SJSA1 (cell line): ENCODE results near the gene SPRN. TPM values are rescaled to one million over a fixed set of nuclear protein-coding genes. Genes with fewer than 3 reads are reported as not detected.
"Not testable (repeated sequence)": the region's sequence is repeated elsewhere in the genome, so short reads cannot be mapped to it uniquely, and the experiment has no call there.

Experiments used
- DNase-seq, 2 experiments: peaks; one replicate each; pipeline ENCODE4 v3.0.0-alpha.2; 2015 to 2020; ENCODE audit warnings: low spot score in 2 of 2, low read depth in 1 of 2
- H3K27ac ChIP-seq: fragments of 250-450 bp; sonication (Bioruptor Pico); 2 replicates; pipeline ENCODE4 v1.5.1; 2020; ENCODE audit warnings: mild to moderate bottlenecking, moderate library complexity
- H3K27me3 ChIP-seq: fragments of 250-450 bp; sonication (Bioruptor Pico); replicated peaks from 2 replicates; pipeline ENCODE4 v1.5.1; 2020; ENCODE audit warnings: mild to moderate bottlenecking, moderate library complexity
- H3K36me3 ChIP-seq: fragments of 250-450 bp; sonication (Bioruptor Pico); 2 replicates; pipeline ENCODE4 v1.5.1; 2020; ENCODE audit warnings: mild to moderate bottlenecking
- H3K4me1 ChIP-seq: fragments of 250-450 bp; sonication (Bioruptor Pico); replicated peaks from 2 replicates; pipeline ENCODE4 v1.6.1; 2021; ENCODE audit warnings: mild to moderate bottlenecking
- H3K4me3 ChIP-seq: fragments of 250-450 bp; sonication (Bioruptor Pico); 2 replicates; pipeline ENCODE4 v1.5.1; 2020; ENCODE audit warnings: mild to moderate bottlenecking
- H3K9me3 ChIP-seq: fragments of 250-450 bp; sonication (Bioruptor Pico); replicated peaks from 2 replicates; pipeline ENCODE4 v1.5.1; 2020; ENCODE audit warnings: mild to moderate bottlenecking
- total RNA-seq: library from RNA; depleted of rRNA; stranded (reverse); fragments of >200 nt; shearing (Covaris generic); gene quantifications from 2 replicates; pipeline ENCODE4 v1.2.3, GENCODE V29; 2014

Gene SPRN
- total RNA-seq, 1 experiment from 2014 or later = not detected

DNA sequence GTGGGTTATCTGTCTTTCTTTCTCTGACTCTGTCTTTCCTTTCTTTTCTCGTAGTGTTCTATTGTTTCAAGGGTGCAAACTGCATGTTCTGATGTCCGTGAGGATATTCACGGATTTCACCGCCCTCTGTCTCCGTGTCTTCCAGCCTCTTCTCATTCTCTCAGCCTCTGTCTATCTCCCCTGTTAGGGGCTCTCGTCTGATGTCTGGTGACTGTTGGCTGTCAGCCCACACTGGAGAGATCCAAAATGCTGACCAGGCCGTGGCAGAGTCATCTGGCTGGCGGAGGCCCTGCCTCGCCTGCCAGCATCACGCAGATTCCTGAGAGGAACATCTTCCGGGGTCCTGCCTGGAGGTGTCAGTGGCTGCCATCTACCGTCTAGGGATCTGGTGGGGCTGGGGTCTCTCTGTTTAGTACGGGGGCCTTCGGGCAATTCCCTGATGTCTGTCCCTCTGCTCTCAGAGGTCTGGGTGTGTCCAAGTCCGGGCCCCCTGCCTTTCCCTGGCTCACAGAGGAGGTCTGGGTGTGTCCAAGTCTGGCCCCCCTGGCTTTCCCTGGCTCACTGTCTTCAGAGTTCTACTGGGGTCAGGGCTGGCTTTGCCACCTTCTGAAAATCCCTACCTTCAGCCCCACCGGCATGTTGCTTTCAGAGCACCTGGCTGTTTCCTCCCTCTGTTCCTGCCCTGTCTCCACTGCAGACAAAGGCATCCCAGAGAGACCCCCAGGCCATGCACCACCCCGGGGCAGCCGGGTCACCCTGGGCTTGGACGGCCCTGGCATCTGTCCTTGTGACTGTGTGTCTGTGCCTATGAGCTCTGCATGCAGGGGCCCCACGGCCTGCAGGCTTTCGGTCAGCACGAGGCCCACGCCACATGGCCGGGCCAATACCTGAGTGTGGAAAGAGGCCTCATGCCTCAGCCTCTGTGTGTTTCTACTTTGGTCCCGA, 15.4 kb upstream of the SPRN start:
- H3K27ac ChIP-seq = no peak overlapping the region
- no peak overlapping the region for H3K4me3 ChIP-seq
- H3K9me3 ChIP-seq = peaks cover 7% of the 10 kb centered on the region
- no peaks in the 10 kb centered on the region for H3K4me1 ChIP-seq
- H3K36me3 ChIP-seq = no peaks in the 10 kb centered on the region
- H3K27me3 ChIP-seq = no peaks in the 10 kb centered on the region
- DNase-seq = peak in 1 of 2 experiments; percentile 30

DNA sequence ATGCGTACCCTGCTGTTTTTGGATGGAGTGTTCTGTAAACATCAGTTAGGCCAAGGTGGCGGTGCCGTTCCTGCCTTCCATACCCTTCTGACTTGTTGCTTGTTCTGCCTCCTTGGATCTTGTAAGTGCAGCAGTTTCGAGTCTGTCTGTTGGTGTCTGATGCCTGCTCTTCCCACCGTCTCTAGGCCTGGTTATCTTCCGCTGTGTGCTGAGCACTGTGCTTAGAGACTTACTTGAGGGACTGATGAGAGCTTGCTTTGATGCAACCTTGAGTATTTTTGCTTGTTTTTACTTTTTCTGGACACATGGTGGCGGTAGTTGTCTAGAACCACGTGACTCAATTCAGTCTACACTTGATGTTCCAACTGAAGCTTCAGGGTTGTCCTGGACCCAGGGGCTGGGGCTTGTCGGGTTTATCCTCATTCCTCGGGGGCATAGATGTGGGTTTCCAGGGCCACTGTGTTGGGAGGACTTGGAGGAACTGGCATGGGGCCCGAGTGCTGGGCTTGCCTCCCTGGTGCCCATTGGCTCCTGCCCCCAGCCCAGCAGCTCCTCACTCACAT, 14.4 kb upstream of the SPRN start:
- no peak for DNase-seq
- Histone ChIP-seq H3K9me3 (peaks cover 4% of the 10 kb centered on the region; the same call in 1 of the 2 replicates), H3K4me1 (no peaks in the 10 kb centered on the region), H3K36me3 (no peaks in the 10 kb centered on the region), H3K4me3 (no peak overlapping the region), H3K27me3 (no peaks in the 10 kb centered on the region), H3K27ac (no peak overlapping the region)

GRCh38 chr10:133432789-133433188, 8.4 kb upstream of the SPRN start:
- DNase-seq, H3K36me3 ChIP-seq, H3K27me3 ChIP-seq, H3K4me1 ChIP-seq, H3K27ac ChIP-seq, H3K4me3 ChIP-seq, H3K9me3 ChIP-seq: not testable (repeated sequence)

DNA sequence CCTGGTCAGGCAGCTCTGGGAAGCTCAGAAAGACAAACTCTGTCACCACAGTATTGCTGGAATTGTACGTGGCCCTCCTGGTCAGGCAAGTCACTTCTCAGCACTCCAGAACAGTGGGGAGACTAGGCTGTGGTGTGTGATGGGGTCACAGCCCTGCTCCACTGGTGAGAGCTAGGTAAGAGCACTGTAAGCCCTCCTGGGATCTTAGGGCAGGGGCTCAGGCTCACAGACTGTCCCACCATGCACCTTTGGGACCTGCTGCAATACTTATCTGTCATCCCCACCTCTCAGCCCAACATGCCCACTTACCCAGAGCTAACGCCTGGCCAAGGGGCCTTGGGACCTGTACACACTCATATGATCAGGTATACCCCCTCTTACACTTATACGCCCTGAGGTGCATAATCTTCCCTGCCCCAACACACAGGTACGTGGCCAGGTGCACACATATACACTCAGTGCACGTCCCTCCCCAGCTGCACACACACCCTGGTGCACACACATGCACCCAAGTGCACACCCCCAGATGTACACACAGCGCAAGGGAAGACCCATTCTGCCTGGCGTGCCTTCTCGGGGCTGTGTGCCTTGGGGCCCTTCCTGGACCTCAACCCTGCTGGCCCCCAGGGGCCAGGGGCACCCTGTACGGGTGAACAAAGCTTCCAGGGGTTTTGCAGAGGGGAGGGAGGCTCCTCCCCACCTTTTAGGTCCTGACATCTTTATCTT, 7.6 kb upstream of the SPRN start:
- not testable (repeated sequence) for H3K4me1 ChIP-seq, H3K36me3 ChIP-seq, H3K27ac ChIP-seq, H3K27me3 ChIP-seq, H3K9me3 ChIP-seq, DNase-seq, H3K4me3 ChIP-seq

DNA sequence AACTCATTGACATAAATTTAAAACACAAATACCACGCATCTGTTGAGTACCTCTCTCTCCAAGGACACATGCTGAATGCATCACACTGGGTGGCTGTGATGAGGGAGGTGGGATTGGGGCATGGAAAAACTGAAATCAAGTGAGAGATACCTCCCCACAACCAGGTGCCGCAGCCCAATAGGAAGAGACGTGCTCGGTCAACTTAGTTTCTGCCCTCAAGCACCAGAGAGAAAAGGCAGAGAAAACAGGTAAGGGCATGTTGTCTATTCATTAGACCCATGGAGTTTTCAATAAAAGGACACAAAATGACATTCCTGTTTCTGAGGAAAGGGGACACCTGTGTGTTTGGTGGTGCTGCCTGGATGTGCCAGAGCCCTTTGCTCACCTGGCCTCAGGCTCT, 5.1 kb upstream of the SPRN start:
- not testable (repeated sequence) for H3K9me3 ChIP-seq, H3K4me3 ChIP-seq, H3K36me3 ChIP-seq, DNase-seq, H3K27me3 ChIP-seq, H3K27ac ChIP-seq, H3K4me1 ChIP-seq

- H3K36me3 ChIP-seq = peaks cover 12% of the 10 kb centered on the region
- not testable (repeated sequence) for H3K27ac ChIP-seq, DNase-seq, H3K9me3 ChIP-seq, H3K27me3 ChIP-seq, H3K4me1 ChIP-seq, H3K4me3 ChIP-seq
Observed at GRCh38 chr10:133424102-133424501, 323 bp downstream of the SPRN start.

DNA sequence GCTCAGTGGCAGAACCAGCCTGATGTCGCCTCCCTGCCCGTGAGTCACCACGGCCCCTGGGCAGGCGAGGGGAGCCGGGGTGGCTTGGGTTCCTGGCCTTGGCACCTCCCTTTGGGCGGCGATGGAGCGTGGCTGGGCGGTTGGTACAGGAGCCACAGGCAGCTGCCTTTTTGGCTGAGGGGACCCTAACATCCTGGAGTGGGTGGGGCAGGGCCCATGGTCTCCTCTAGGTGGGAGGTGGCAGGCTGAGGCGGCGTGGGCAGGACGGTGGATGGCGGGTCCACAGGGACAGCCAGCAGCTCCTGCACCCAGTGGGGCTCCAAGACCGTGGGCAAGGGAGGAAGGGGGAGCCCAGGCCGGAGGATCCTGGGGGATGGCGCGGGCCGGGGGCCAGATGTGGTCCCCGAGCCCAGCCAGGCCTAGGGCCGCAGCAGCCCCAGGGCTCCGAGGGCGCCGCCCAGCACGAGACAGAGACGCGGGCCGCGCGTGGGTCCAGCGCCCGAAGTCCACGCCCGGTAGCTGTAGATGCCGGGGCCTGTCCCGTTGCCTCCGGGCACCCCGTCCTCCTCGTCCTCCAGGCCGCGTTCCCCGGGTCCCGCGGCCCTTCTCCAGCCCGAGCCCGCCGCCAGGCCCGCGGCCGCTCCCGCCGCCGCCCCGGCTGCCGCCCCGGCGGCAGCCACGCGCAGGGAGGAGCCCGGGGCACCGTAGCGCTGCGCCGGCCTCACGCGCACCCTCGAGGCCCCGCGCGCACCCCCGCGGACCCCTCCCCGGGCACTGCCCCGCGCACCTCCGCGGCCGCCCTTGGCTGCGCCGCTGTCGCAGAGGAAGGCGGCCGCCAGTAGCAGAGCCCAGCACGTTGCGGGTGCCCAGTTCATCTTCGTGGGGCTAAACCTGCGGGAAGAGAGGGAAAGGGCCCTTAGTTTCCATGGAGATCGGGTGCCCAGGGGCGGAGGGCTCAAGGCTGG, 1.3 kb downstream of the SPRN start:
- H3K4me3 ChIP-seq = no peak overlapping the region
- peaks cover 16% of the 10 kb centered on the region for H3K36me3 ChIP-seq
- H3K27me3 ChIP-seq = peaks cover 3% of the 10 kb centered on the region; the same call in 1 of the 2 replicates
- no peak for DNase-seq
- no peak overlapping the region for H3K27ac ChIP-seq
- H3K4me1 ChIP-seq = no peaks in the 10 kb centered on the region
- H3K9me3 ChIP-seq = no peaks in the 10 kb centered on the region

DNA sequence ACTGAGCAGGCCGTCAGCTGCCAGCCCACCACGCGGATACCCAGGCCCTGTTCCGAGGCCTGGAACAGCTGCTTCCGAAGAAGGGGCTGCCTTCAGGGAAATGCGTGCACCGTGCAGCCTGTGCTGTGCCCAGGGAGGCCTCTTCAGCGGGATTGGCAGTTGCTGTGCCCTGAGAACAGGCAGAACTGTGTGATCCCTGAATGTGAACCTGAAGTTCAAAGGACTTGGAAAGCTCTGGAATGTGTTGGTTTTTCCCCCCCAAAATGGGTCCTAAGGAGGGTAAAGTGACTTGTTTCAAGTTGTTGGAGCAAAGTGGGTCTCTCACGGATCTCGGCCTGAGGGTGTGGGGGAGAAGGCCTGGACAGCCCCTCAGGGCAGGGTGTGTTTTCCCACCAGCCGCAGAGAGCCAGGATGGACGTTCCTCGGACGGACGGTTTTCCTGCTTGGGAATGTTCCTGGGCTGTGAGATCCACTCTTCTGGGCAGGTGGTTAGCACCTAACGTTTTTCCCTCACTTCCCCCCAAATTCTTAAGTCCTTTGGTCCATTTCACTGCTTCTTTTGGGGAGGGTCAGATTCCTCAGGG, 2.1 kb downstream of the SPRN start:
- Histone ChIP-seq H3K27ac (no peak overlapping the region), H3K4me3 (no peak overlapping the region), H3K9me3 (no peaks in the 10 kb centered on the region), H3K4me1 (no peaks in the 10 kb centered on the region), H3K36me3 (peaks cover 21% of the 10 kb centered on the region), H3K27me3 (peaks cover 3% of the 10 kb centered on the region; the same call in 1 of the 2 replicates)
- no peak for DNase-seq

- Histone ChIP-seq H3K36me3 (peaks cover 21% of the 10 kb centered on the region), H3K27me3 (peaks cover 3% of the 10 kb centered on the region; the same call in 1 of the 2 replicates), H3K4me1 (no peaks in the 10 kb centered on the region), H3K27ac (no peak overlapping the region), H3K9me3 (no peaks in the 10 kb centered on the region), H3K4me3 (no peak overlapping the region)
- no peak for DNase-seq
Observed at GRCh38 chr10:133421336-133422222, 2.8 kb downstream of the SPRN start.

DNA sequence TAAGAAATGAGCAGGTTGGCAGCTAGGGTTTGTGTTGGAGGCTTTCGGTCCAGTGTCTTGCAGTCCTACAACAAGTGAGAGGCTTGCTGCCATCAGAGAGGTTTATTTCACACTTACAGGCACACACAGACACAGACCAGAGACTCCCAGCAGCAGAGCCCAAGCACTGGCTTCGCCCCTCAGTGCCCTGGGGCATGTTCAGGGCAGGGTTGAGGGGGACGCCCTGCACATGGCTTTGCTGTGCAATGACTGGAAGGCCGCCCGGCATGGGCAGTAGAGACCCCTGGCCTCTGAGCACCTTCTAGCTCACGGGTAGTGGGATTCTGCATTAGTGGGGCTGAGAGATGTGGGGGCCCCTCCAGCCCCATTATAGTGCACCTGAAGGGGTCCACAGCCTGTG, 3.8 kb downstream of the SPRN start:
- H3K36me3 ChIP-seq = peaks cover 22% of the 10 kb centered on the region
- no peaks in the 10 kb centered on the region for H3K4me1 ChIP-seq
- peaks cover 3% of the 10 kb centered on the region; the same call in 1 of the 2 replicates for H3K27me3 ChIP-seq
- DNase-seq = no peak
- H3K9me3 ChIP-seq = no peaks in the 10 kb centered on the region
- no peak overlapping the region for H3K4me3 ChIP-seq
- no peak overlapping the region for H3K27ac ChIP-seq

GRCh38 chr10:133420028-133420427, 4.4 kb downstream of the SPRN start:
- Histone ChIP-seq H3K4me3 (no peak overlapping the region), H3K9me3 (no peaks in the 10 kb centered on the region), H3K4me1 (no peaks in the 10 kb centered on the region), H3K27ac (no peak overlapping the region), H3K36me3 (peaks cover 27% of the 10 kb centered on the region), H3K27me3 (peaks cover 3% of the 10 kb centered on the region; the same call in 1 of the 2 replicates)
- DNase-seq = no peak
